ENCODE results near the gene LRRC75B.
"Not testable (repeated sequence)": the region's sequence is repeated elsewhere in the genome, so short reads cannot be mapped to it uniquely, and the experiment has no call there.

Gene LRRC75B

DNA sequence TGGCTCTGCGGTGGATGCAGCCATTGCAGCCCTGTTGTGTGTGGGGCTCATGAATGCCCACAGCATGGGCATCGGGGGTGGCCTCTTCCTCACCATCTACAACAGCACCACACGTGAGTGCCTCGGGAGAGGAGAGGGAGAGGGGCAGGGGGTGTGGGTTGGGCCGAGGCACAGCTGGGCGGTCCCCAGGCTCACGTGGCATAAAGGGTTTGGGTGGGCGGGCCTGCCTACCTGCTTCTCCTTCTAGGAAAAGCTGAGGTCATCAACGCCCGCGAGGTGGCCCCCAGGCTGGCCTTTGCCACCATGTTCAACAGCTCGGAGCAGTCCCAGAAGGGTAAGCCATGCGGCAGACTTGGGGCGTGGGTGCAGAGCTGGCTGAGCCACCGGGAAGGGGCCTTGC is 21.9 kb upstream of the LRRC75B start:
- in situ Hi-C loops (cut with HindIII; ENCODE audit: low sequenced_read_pairs); DNase-seq (ENCODE audit: low read depth); H3K4me3 ChIP-seq (ENCODE audit: low read depth, low read length): not testable (repeated sequence)

- DNase-seq (ENCODE audit: low read depth); in situ Hi-C loops (cut with HindIII; ENCODE audit: low sequenced_read_pairs): not testable (repeated sequence)
Observed at GRCh38 chr22:24609888-24610287, 17.0 kb upstream of the LRRC75B start.

GRCh38 chr22:24608327-24608726 is 15.5 kb upstream of the LRRC75B start:
- DNase-seq (ENCODE audit: low read depth); H3K4me3 ChIP-seq (ENCODE audit: low read depth, low read length); in situ Hi-C loops (cut with HindIII; ENCODE audit: low sequenced_read_pairs): not testable (repeated sequence)

More at GRCh38 chr22:24609888-24610287, 17.0 kb upstream of the LRRC75B start:
- H3K4me3 ChIP-seq (ENCODE audit: low read depth, low read length), result not testable (repeated sequence)

- in situ Hi-C loops (cut with HindIII; ENCODE audit: low sequenced_read_pairs); DNase-seq (ENCODE audit: low read depth); H3K4me3 ChIP-seq (ENCODE audit: low read depth, low read length): not testable (repeated sequence)
Observed at GRCh38 chr22:24607429-24607983, 14.6 kb upstream of the LRRC75B start.

- in situ Hi-C loops (cut with HindIII; ENCODE audit: low sequenced_read_pairs); H3K4me3 ChIP-seq (ENCODE audit: low read depth, low read length); DNase-seq (ENCODE audit: low read depth): not testable (repeated sequence)
Observed at GRCh38 chr22:24606340-24606739, 13.5 kb upstream of the LRRC75B start.

GRCh38 chr22:24603770-24604629 is 11.1 kb upstream of the LRRC75B start:
- in situ Hi-C loops (cut with HindIII; ENCODE audit: low sequenced_read_pairs); DNase-seq (ENCODE audit: low read depth); H3K4me3 ChIP-seq (ENCODE audit: low read depth, low read length): not testable (repeated sequence)

DNA sequence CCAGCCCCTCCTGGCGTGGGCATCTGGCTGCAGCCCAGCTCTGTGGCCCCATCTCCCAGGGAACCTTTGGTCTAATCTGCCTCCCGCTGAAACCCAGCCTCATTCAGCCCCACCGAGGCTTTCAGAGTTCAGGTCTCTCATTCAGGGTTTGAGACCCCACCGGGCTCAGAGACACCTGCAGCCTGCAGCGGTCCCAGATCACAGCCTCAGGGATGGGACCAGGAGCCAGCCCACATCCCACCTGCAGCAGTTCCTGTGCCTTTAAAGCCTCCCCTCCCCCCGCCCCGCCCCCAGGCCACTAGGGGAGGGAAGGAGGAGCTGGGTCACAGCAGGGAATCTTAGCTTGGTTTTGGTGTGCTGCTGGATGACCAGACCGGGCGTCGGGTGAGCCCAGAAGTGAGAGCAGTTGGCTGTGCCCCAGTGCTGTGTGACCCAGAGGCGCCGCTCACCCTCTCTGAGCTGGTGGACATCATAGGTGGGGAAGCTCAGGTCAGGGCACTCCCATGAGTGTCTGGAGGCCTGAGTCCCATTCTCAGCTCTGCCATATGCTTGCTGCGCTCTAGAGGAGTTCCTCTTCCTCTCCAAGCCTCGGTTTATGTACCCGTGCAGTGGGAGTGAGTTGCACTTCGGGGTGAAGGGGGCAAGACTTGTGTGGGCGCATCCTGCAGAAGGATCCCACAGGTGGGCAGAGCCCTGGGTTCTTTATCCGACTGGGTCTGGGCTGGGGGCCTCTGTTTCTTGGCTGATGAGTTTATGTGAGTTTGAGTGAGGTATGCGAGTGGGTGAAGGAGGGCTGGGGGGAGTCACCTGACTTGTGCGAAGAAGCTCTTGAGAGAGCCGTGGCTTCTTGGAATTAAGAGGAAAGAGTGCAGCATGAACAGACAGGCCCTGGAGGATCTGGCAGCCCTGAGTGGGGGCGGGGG is 10.2 kb upstream of the LRRC75B start, which contains the start of gene GGT1:
GGT1 (plus strand) TSS at position 347 of the 923 bp plus-strand sequence. CDS start 7,889 bp downstream, outside the sequence.
- H3K4me3 ChIP-seq (ENCODE audit: low read depth, low read length), result not testable (repeated sequence)

GRCh38 chr22:24602105-24602749 is 9.4 kb upstream of the LRRC75B start:
- in situ Hi-C loops (cut with HindIII; ENCODE audit: low sequenced_read_pairs); DNase-seq (ENCODE audit: low read depth); H3K4me3 ChIP-seq (ENCODE audit: low read depth, low read length): not testable (repeated sequence)

More for the DNA sequence above, 10.2 kb upstream of the LRRC75B start, which contains the start of gene GGT1:
- DNase-seq (ENCODE audit: low read depth); in situ Hi-C loops (cut with HindIII; ENCODE audit: low sequenced_read_pairs): not testable (repeated sequence)

DNA sequence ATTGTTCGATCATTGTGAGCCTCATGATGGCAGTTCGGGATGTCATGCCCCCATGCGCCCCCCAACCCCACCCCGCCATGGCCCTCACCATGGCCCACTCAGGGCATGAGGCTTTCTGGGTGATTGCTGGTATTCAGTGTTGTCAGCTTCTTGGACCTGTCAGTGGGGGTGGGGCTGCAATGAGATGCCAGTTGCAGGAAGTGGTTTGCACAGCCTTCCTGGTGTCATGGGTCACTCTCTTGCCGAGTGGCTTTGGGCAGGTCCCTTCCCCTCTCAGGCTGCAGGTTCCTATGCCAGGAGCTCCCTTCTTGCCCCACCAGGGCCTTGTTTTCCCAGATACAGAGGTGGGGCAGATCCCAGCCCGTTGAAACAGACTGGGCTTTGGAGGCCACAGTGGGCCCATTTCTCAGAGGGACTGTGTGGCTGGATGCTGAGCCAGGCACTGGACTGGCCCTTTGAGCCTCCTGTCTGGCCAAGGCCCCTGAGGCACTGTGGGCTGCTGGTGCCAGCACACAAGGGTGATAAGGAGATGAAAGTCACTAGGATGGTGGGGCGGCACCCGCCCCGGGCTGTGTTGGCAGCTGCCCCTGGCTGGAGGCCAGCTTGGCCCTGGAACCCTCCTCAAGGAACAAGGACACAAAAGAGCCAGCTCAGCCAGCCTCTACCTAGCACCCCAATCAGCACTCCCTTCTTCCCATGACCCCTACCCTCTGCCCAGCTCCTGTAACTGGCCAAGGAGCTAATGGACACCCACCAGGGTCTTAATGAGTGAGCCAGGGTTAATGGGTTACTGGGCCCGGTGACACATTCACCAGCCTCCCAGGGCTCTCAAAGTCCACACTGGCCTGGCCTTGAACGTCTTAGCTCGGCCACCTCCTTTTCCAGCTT is 8.6 kb upstream of the LRRC75B start:
- no peak for DNase-seq (ENCODE audit: low read depth)
- no peak overlapping the region for H3K4me3 ChIP-seq (ENCODE audit: low read depth, low read length)
- TF ChIP-seq CTCF (IDR thresholded peaks at IDR 0.05; ENCODE audit: low read depth, low read length, missing control alignments), result no peak
- in situ Hi-C loops (cut with HindIII; ENCODE audit: low sequenced_read_pairs), result no loop called here

GRCh38 chr22:24599958-24600715 is 7.3 kb upstream of the LRRC75B start:
- in situ Hi-C loops (cut with HindIII; ENCODE audit: low sequenced_read_pairs); DNase-seq (ENCODE audit: low read depth); H3K4me3 ChIP-seq (ENCODE audit: low read depth, low read length): not testable (repeated sequence)

Data from astrocyte of the cerebellum (primary cell).